Activated CD4-positive, alpha-beta T cell treated with anti-CD3 and anti-CD28 coated beads for 4 hours (primary cell): ENCODE results near the gene GSTM2.

Experiments
- DNase-seq, 2 donors: peaks; one replicate each; pipeline ENCODE4 v3.0.0-alpha.2; 2020

Gene GSTM2

GRCh38 chr1:109718495-109718894 is 50.6 kb downstream of the GSTM2 start:
- no peak for DNase-seq

DNA sequence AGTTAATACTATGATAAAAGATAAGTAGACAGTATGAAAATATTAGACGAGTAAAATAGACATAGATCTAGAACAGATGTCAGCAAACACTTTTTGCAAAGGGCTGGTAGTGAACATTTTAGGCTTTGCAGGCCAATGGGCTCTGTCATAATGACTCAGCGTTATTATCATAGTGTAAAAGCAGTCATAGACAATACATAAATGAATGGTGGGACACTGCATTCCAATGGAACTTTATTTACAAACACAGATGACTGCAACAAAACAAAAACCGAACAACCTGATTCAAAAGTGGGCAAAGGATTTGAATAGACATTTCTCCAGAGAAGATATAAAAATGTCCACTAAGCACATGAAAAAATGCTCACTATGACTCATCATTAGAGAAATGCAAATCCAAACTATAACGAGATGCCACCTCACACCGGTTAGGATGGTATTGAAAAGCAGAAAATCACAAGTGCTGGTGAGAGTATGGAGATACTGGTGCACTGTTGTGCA is 51.5 kb downstream of the GSTM2 start:
- no peak for DNase-seq

DNA sequence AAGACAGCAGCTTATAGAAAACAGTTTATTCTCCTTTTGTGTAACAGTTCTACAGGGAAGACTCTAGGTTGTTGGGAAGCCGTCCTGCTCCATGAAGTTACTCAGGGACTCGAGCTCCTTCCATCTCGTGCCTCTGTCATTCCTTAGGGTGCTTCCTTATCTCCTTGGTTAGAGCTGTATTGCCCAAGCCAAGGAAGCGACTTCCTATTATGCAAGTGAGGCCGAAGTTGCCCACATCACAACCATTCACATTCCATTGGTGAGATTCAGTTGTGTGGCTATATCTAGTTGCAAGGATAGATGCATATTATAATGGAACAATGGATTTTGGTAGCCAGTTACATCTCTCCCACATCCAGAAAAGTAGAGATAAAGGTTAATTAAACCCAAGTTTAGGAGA is 53.2 kb downstream of the GSTM2 start:
- DNase-seq: no peak

- no peak for DNase-seq
These were observed 54.1 kb downstream of the GSTM2 start for GRCh38 chr1:109721971-109722370.

DNA sequence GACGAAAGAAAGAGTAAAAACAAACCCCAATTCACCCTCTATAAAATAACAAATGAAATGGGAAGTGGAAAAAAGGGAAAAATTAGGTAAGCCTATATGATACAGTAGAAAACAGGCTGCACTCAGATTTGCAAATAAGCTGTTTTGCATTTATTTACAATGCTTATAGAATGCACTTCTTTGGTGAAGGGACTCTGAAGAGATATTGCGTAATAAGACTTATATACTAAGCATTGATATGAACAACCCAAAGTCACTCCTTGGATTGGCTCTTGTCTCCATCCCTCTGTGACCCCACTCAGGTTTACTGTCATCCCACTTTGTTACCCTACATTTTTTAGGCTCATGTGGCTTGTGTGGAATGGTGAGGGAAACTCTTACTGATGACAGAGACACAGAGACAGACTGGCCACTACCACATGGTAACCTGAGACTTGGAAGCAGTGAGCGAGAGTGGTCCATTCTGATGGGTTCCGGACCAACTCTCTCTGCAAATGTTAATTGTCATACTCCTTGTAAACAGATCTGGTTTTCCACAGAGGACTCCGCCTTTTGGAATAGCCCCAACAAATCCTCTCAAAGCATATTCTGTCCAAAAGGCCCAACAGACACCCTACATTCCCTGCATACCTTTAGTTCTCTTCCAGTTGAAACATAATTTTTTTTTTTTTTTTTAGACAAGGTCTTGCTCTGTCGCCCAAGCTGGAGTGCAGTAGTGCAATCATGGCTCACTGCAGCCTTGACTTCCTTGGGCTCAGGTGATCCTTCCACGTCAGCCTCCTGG is 55.2 kb downstream of the GSTM2 start:
- DNase-seq: no peak
